ENCODE data around the gene GSTM3. TPM values are rescaled to one million over a fixed set of nuclear protein-coding genes. Genes with fewer than 3 reads are reported as not detected.

The GSTM3 gene
- total RNA-seq, 1 experiment from 2014 or later: 2.2 TPM

GRCh38 chr1:109764561-109765482 is 24.0 kb upstream of the GSTM3 start:
- Mint-ChIP-seq H3K36me3 (no peaks in the 10 kb centered on the region), H3K27me3 (ENCODE audit: low read depth) (no peaks in the 10 kb centered on the region; the same call in 1 of the 2 replicates), H3K4me3 (no peak overlapping the region), H3K9me3 (no peaks in the 10 kb centered on the region), H3K4me1 (peaks cover 6% of the 10 kb centered on the region; the same call in 1 of the 2 replicates), H3K27ac (no peak overlapping the region)
- DNase-seq (ENCODE audit: low spot score) (no peak), ATAC-seq (no peak)
- no peak for TF ChIP-seq ERG (CRISPR knock-in tag; IDR thresholded peaks at IDR 0.05)
- no peak for TF ChIP-seq ZNF219 (CRISPR knock-in tag; IDR thresholded peaks at IDR 0.05; ENCODE audit: borderline replicate concordance)
- no peak for TF ChIP-seq NR3C1 (CRISPR knock-in tag; conservative IDR thresholded peaks at IDR 0.05; ENCODE audit: low read depth)
- TF ChIP-seq ZNF263 (CRISPR knock-in tag; IDR thresholded peaks at IDR 0.05; ENCODE audit: low read depth): no peak
- TF ChIP-seq E2F5 (CRISPR knock-in tag; IDR thresholded peaks at IDR 0.05): no peak
- ChIA-PET POLR2A (no interaction called here), CTCF (interaction anchor here (0.7 to 3.7 kb wide), 5 partner anchors 12 to 295 kb away, joined by 3 to 21 read pairs (median 4); no protein-coding TSS in a partner anchor)

- ChIA-PET POLR2A (no interaction called here), CTCF (interaction anchor here (0.7 to 3.7 kb wide), 3 partner anchors 123 to 273 kb away, joined by 3 to 21 read pairs (median 3); no protein-coding TSS in a partner anchor)
- peaks cover 6% of the 10 kb centered on the region; the same call in 1 of the 2 replicates for H3K4me1 Mint-ChIP-seq
- H3K9me3 Mint-ChIP-seq: no peaks in the 10 kb centered on the region
- ATAC-seq (no peak), DNase-seq (ENCODE audit: low spot score) (no peak)
- TF ChIP-seq MYBL2 (CRISPR knock-in tag; IDR thresholded peaks at IDR 0.05): no peak
- TF ChIP-seq STAT6 (CRISPR knock-in tag; conservative IDR thresholded peaks at IDR 0.05; ENCODE audit: low read depth): no peak
- no peak for TF ChIP-seq CREB1 (CRISPR knock-in tag; IDR thresholded peaks at IDR 0.05)
- no peak for TF ChIP-seq EMX1 (CRISPR knock-in tag; IDR thresholded peaks at IDR 0.05)
- no peak for TF ChIP-seq MAX (CRISPR knock-in tag; IDR thresholded peaks at IDR 0.05)
- TF ChIP-seq E2F4 (CRISPR knock-in tag; IDR thresholded peaks at IDR 0.05; ENCODE audit: borderline replicate concordance, low read depth): no peak
- no peak for TF ChIP-seq ZNF219 (CRISPR knock-in tag; IDR thresholded peaks at IDR 0.05; ENCODE audit: borderline replicate concordance)
- TF ChIP-seq SMAD4 (CRISPR knock-in tag; IDR thresholded peaks at IDR 0.05): no peak
- no peak for TF ChIP-seq CBFB (CRISPR knock-in tag; IDR thresholded peaks at IDR 0.05; ENCODE audit: low read depth)
- TF ChIP-seq MLX (CRISPR knock-in tag; IDR thresholded peaks at IDR 0.05): no peak
- TF ChIP-seq ZBTB43 (CRISPR knock-in tag; IDR thresholded peaks at IDR 0.05): no peak
- TF ChIP-seq ETV6 (CRISPR knock-in tag; IDR thresholded peaks at IDR 0.05): no peak
- H3K36me3 Mint-ChIP-seq: no peaks in the 10 kb centered on the region
- no peaks in the 10 kb centered on the region; the same call in 1 of the 2 replicates for H3K27me3 Mint-ChIP-seq (ENCODE audit: low read depth)
- no peak within 1 kb of the TSS for H3K27ac Mint-ChIP-seq
- H3K4me3 Mint-ChIP-seq: no peak within 1 kb of the TSS
Measured at GRCh38 chr1:109763646-109764415, 23.0 kb upstream of the GSTM3 start, which contains the start of gene EPS8L3. Gene EPS8L3 (minus strand): TSS chr1:109763923. CDS start chr1:109761749, 2,174 bp downstream.
